H9 (cell line): Measurements from ENCODE around the gene C16orf95. TPM values are rescaled to one million over a fixed set of nuclear protein-coding genes. Genes with fewer than 3 reads are reported as not detected.

Source experiments
- DNase-seq: peaks from one replicate; pipeline ENCODE4 v3.0.0-alpha.2; 2017
- H2AFZ ChIP-seq: one replicate; pipeline ENCODE4 v1.6.1; 2013; ENCODE audit warnings: mild to moderate bottlenecking, low read length, control low read depth, moderate library complexity
- H2AK5ac ChIP-seq: 2 replicates; pipeline ENCODE4 v1.6.1; 2013; ENCODE audit warnings: low read length, control low read depth, mixed read lengths; ENCODE audit not compliant: insufficient read length
- H2BK120ac ChIP-seq: one replicate; pipeline ENCODE4 v1.6.1; 2013; ENCODE audit warnings: low read depth, mild to moderate bottlenecking, low read length, control low read depth, inconsistent platforms; ENCODE audit not compliant: poor library complexity, severe bottlenecking
- H2BK12ac ChIP-seq: 2 replicates; pipeline ENCODE4 v1.6.1; 2013; ENCODE audit warnings: low read length, control low read depth, mixed read lengths, low read depth; ENCODE audit not compliant: insufficient read length
- H2BK15ac ChIP-seq: 2 replicates; pipeline ENCODE4 v1.6.1; 2013; ENCODE audit warnings: low read depth, low read length, control low read depth
- H2BK20ac ChIP-seq: one replicate; pipeline ENCODE4 v1.6.1; 2013; ENCODE audit warnings: low read depth, mild to moderate bottlenecking, low read length, control low read depth, inconsistent platforms; ENCODE audit not compliant: poor library complexity, severe bottlenecking
- H2BK5ac ChIP-seq: 2 replicates; pipeline ENCODE4 v1.6.1; 2013; ENCODE audit warnings: low read length, control low read depth, mixed read lengths; ENCODE audit not compliant: insufficient read length
- H3K14ac ChIP-seq: 2 replicates; pipeline ENCODE4 v1.6.1; 2013; ENCODE audit warnings: low read length, control low read depth; ENCODE audit not compliant: insufficient read depth
- H3K18ac ChIP-seq: 2 replicates; pipeline ENCODE4 v1.6.1; 2013; ENCODE audit warnings: low read depth, mild to moderate bottlenecking, mixed read lengths, low read length, control low read depth; ENCODE audit not compliant: insufficient read length
- H3K23ac ChIP-seq: 2 replicates; pipeline ENCODE4 v1.6.1; 2013; ENCODE audit warnings: low read length, control low read depth, mixed read lengths, low read depth; ENCODE audit not compliant: insufficient read length
- H3K23me2 ChIP-seq: 2 replicates; pipeline ENCODE4 v1.6.1; 2013; ENCODE audit warnings: low read depth, mild to moderate bottlenecking, mixed read lengths, low read length, control low read depth; ENCODE audit not compliant: insufficient read length, poor library complexity, severe bottlenecking
- H3K27ac ChIP-seq: 2 replicates; pipeline ENCODE4 v1.5.1; 2013; ENCODE audit warnings: low read length, control low read depth, mixed read lengths, low read depth; ENCODE audit not compliant: insufficient read length
- H3K27me3 ChIP-seq: 2 replicates; pipeline ENCODE4 v1.6.1; 2013; ENCODE audit warnings: low read length, control low read depth, inconsistent platforms; ENCODE audit not compliant: insufficient read depth
- H3K4ac ChIP-seq: 2 replicates; pipeline ENCODE4 v1.6.1; 2013; ENCODE audit warnings: low read depth, mild to moderate bottlenecking, control low read depth, inconsistent platforms, low read length, moderate library complexity
- H3K4me1 ChIP-seq: 2 replicates; pipeline ENCODE4 v1.6.1; 2013; ENCODE audit warnings: low read length, control low read depth, inconsistent platforms; ENCODE audit not compliant: insufficient read depth
- H3K4me2 ChIP-seq: 2 replicates; pipeline ENCODE4 v1.6.1; 2013; ENCODE audit warnings: low read length, control low read depth, mixed read lengths; ENCODE audit not compliant: insufficient read length, insufficient read depth
- H3K56ac ChIP-seq: 2 replicates; pipeline ENCODE4 v1.6.1; 2013; ENCODE audit warnings: low read depth, mild to moderate bottlenecking, mixed read lengths, low read length, control low read depth; ENCODE audit not compliant: insufficient read length
- H3K79me1 ChIP-seq: 2 replicates; pipeline ENCODE4 v1.6.1; 2013; ENCODE audit warnings: low read depth, mild to moderate bottlenecking, moderate library complexity, low read length, control low read depth, inconsistent platforms; ENCODE audit not compliant: insufficient read depth, poor library complexity, severe bottlenecking
- H3K79me2 ChIP-seq: 2 replicates; pipeline ENCODE4 v1.6.1; 2013; ENCODE audit warnings: low read length, control low read depth, inconsistent platforms; ENCODE audit not compliant: insufficient read depth
- H3K9ac ChIP-seq: 2 replicates; pipeline ENCODE4 v1.6.1; 2013; ENCODE audit warnings: low read length, control low read depth, mixed read lengths; ENCODE audit not compliant: insufficient read length; ENCODE audit errors: extremely low read depth
- H3K9me3 ChIP-seq: one replicate; pipeline ENCODE4 v1.6.1; 2013; ENCODE audit warnings: low read depth, low read length, inconsistent platforms; ENCODE audit not compliant: control insufficient read depth
- H3T11ph ChIP-seq: one replicate; pipeline ENCODE4 v1.6.1; 2013; ENCODE audit warnings: mild to moderate bottlenecking, low read length, control low read depth, inconsistent platforms
- H4K20me1 ChIP-seq: one replicate; pipeline ENCODE4 v1.6.1; 2013; ENCODE audit not compliant: control insufficient read depth, insufficient read length, insufficient read depth
- H4K5ac ChIP-seq: 2 replicates; pipeline ENCODE4 v1.6.1; 2013; ENCODE audit warnings: low read depth, mild to moderate bottlenecking, mixed read lengths, low read length, control low read depth; ENCODE audit not compliant: insufficient read length
- H4K8ac ChIP-seq: replicated peaks from 2 replicates; pipeline ENCODE4 v1.6.1; 2013; ENCODE audit warnings: low read length, control low read depth, mixed read lengths, low read depth; ENCODE audit not compliant: insufficient read length
- H4K91ac ChIP-seq: 2 replicates; pipeline ENCODE4 v1.6.1; 2013; ENCODE audit warnings: low read depth, mild to moderate bottlenecking, moderate library complexity, mixed read lengths, low read length, control low read depth; ENCODE audit not compliant: insufficient read length
- H3K27ac Mint-ChIP-seq, 3 experiments: 2 replicates in 2 of 3; 3 replicates in 1 of 3; pipeline ENCODE4 v1.8.0; 2020 to 2021; ENCODE audit warnings: mixed read lengths in 3 of 3, mild to moderate bottlenecking in 1 of 3, moderate library complexity in 1 of 3
- H3K27me3 Mint-ChIP-seq: 2 replicates; pipeline ENCODE4 v1.8.0; 2021; ENCODE audit warnings: low read depth, mild to moderate bottlenecking, moderate library complexity, mixed read lengths
- H3K36me3 Mint-ChIP-seq, 3 experiments: 2 replicates in 2 of 3; 3 replicates in 1 of 3; pipeline ENCODE4 v1.8.0; 2020 to 2021; ENCODE audit warnings: low read depth in 3 of 3, mixed read lengths in 3 of 3; ENCODE audit not compliant: insufficient read depth in 1 of 3
- H3K4me1 Mint-ChIP-seq, 2 experiments: 2 replicates each; pipeline ENCODE4 v1.8.0; 2020; ENCODE audit warnings: mixed read lengths in 2 of 2
- H3K4me3 Mint-ChIP-seq, 2 experiments: 2 replicates in 1 of 2; 3 replicates in 1 of 2; pipeline ENCODE4 v1.8.0; 2020 to 2021; ENCODE audit warnings: mild to moderate bottlenecking in 2 of 2, mixed read lengths in 2 of 2, moderate library complexity in 1 of 2
- H3K9me3 Mint-ChIP-seq, 2 experiments: 2 replicates in 1 of 2; 3 replicates in 1 of 2; pipeline ENCODE4 v1.8.0; 2020; ENCODE audit warnings: mild to moderate bottlenecking in 2 of 2, mixed read lengths in 2 of 2, moderate library complexity in 1 of 2
- CTCF ChIP-seq: fragments of 200-600 bp; sonication (generic); conservative IDR thresholded peaks from 3 replicates; pipeline ENCODE4 v1.8.0; 2021; ENCODE audit warnings: antibody characterized with exemption, mild to moderate bottlenecking
- WGBS: extraction: QIAGEN DNeasy Blood & Tissue Kit; methylation state at CpG from one replicate; pipeline ENCODE4 v1.1.7; 2013; ENCODE audit warnings: missing lambda C conversion rate, low lambda C conversion rate, mixed read lengths; ENCODE audit not compliant: insufficient read length; ENCODE audit errors: extremely low coverage; 5-methylcytosine and 5-hydroxymethylcytosine counted together
- total RNA-seq: library from RNA; stranded (reverse); gene quantifications from 2 replicates; pipeline ENCODE4 v1.2.1, GENCODE V29; 2021

The C16orf95 gene
- total RNA-seq, 1 experiment from 2014 or later, result 5.6 TPM

- no peak overlapping the region for H3K27ac Mint-ChIP-seq
- no CpG with 5 or more reads among the region's 15 CpGs for WGBS
These were observed 8.2 kb upstream of the C16orf95 start for GRCh38 chr16:87325423-87325858.

More at GRCh38 chr16:87325423-87325858, 8.2 kb upstream of the C16orf95 start:
- Histone ChIP-seq H3K56ac (no peak overlapping the region), H3K27me3 (no peaks in the 10 kb centered on the region), H4K91ac (no peak overlapping the region), H2BK5ac (no peak overlapping the region), H3K79me1 (no peaks in the 10 kb centered on the region), H3K4ac (no peak overlapping the region), H4K5ac (no peak overlapping the region), H3K18ac (no peak overlapping the region), H2BK12ac (no peak overlapping the region), H3K79me2 (no peaks in the 10 kb centered on the region), H3K4me1 (no peaks in the 10 kb centered on the region), H2AFZ (no peak overlapping the region), H2BK120ac (no peak overlapping the region), H3K4me2 (no peak overlapping the region), H4K8ac (no peak overlapping the region), H4K20me1 (no peaks in the 10 kb centered on the region), H3K14ac (no peak overlapping the region; the same call in 1 of the 2 replicates), H3T11ph (no peak overlapping the region), H3K23me2 (no peaks in the 10 kb centered on the region), H2BK20ac (no peak overlapping the region), H3K27ac (no peak overlapping the region), H3K23ac (no peak overlapping the region), H2BK15ac (no peak overlapping the region), H3K9ac (no peak overlapping the region), H2AK5ac (no peak overlapping the region), H3K9me3 (no peaks in the 10 kb centered on the region)
- TF ChIP-seq CTCF, result no peak
- no peak for DNase-seq
- Mint-ChIP-seq H3K4me3 (no peak overlapping the region), H3K27me3 (no peaks in the 10 kb centered on the region), H3K36me3 (peaks cover 0 to 10% (median 8%) of the 10 kb centered on the region in 3 experiments; a peak in 6 of 7 replicates), H3K4me1 (peaks cover 0 to 3% of the 10 kb centered on the region in 2 experiments; a peak in 2 of 4 replicates), H3K9me3 (no peaks in the 10 kb centered on the region)
